ENCODE measurements around the gene CD47.

Gene CD47

DNA sequence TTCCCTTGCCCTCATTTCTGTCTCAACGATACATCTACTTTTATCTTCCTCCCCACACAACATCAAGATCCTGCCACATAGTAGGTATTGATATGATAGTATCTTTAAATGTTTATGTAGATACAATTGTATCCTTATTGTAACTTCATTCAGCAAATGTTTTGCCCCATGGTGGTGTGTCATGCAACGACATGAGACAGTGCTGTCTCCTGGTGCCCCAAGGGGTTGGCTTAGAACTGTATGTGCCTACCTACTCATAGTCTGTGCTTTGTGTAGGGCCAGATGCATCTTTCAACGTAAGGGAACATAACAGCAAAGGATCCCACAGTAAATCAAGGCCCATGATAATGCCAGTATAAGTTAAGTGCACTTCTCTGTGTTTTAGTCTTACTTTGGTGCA, 2.8 kb upstream of the CD47 start:
- DNase-seq = no peak
- intact Hi-C loops (cut with DNase I) = loop anchor here (2.0 to 5.0 kb wide), 2 partner anchors 129 to 166 kb away; partner anchors contain the start of gene IFT57

DNA sequence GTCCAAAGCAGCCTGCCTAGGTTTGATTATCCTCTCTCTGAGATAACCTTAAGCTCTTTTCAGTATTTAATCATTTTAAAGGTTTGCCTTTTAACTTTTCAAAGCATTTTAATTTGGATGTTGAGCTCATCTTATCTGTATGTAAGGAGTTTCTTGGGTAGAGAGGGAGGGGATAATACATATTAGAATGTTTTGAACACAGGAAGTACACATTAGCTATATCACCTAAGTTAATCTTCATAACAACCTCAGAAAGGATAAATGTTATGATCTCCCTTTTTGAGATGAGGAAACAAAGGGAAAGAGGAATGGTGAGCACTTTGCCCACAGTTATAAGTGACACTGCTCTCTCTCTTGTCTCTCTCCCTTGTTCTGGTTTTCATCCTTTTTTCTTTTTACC, 2.2 kb upstream of the CD47 start:
- DNase-seq = no peak
- intact Hi-C loops (cut with DNase I) = loop anchor here (2.0 to 5.0 kb wide), 2 partner anchors 130 to 166 kb away; partner anchors contain the start of gene IFT57

DNA sequence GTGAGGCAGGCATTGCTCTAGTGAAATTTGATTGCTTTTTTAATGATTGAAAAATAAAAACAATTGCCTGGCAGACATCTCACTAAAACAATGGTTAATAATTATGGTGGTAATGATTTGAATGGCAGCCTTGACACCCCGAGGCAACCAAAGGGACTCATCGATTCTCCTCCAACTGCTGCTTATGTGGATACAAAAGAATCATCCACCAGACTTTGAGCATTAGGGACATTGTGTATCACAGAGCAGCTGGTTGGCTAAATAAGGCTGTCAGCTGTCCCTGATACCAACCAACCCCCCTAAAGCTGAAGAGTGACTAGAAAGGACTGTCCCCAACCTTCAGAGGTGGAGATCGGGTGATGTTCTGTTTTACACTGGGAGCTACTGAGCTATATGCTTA, 1.7 kb upstream of the CD47 start:
- no peak for DNase-seq
- intact Hi-C loops (cut with DNase I) = loop anchor here (2.0 to 5.0 kb wide), 2 partner anchors 130 to 165 kb away; partner anchors contain the start of gene IFT57

DNA sequence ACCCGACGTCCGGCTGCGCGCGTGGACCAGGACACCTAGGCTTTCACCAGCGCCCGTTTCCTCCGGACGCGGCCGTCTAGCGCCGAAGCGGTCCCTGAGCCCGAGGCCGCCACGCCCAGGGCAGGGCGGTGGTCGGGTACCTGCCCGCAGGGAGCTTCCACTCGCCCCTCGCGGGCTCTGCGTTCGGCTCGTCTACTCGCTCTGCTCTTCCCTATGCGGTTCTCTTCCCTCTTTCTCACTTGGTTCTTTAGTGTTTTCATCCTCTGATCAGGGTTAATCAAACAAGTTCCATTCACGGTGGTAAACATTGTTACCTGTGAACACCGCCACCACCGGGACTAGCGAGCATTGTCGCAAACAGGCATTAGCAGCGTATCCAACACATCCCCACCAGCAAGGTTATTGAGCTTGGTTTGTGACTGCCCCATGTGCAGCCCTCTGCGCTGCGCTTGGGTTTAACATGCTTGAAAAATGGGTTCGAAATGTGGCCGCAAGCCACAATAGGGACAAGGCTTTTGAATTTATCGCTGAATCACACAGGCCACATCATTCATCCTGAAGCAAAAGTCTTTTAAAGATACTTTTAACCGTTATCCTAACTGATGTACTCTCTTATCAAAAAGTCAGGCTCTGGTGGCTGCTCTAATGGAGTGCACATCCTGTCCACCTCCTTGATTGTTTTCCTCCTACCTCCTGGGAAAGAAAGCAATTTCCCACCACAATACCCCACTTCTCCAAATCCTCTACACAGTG, 843 bp upstream of the CD47 start:
- peak in 1 of 10 donors; percentile 71 for DNase-seq
- intact Hi-C loops (cut with DNase I) = loop anchor here (2.0 to 5.0 kb wide), 2 partner anchors 131 to 164 kb away; partner anchors contain the start of gene IFT57

DNA sequence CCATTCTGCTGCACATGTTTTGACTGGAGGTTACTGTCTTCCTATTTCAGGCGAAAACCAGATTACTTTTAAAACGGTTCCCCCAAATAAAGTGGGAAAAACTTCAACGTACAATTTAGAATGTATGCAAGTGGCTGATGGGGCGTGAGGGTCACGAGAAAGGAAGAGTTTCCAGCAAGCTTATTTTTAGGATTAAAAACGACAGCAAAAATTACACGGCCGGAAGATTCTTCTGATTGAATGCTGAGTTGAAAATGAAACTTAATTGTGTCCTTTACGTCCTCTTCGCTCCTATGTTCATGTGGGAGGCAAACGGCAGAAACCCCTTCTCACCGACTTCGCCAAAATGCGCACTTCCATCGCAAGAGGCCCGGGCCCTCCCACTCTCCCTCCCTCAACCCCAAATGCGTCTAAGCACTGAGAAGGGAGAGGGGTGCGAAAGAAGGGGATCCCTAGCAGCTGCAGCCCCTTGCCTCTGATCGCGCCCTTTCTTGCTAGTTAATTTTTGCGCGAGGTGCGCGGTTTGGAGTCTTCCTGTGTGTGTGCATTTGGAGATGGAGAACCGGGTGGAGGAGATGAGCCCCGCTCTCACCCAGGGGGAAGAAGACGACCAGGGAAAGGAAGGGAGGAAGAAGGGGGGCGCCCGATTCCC, 656 bp downstream of the CD47 start:
- DNase-seq = peak in 9 of 10 donors; percentile 31 to 88 (median 37)
- intact Hi-C loops (cut with DNase I) = loop anchor here (5.0 kb wide), 1 partner anchor 163 kb away; no protein-coding TSS in a partner anchor

DNA sequence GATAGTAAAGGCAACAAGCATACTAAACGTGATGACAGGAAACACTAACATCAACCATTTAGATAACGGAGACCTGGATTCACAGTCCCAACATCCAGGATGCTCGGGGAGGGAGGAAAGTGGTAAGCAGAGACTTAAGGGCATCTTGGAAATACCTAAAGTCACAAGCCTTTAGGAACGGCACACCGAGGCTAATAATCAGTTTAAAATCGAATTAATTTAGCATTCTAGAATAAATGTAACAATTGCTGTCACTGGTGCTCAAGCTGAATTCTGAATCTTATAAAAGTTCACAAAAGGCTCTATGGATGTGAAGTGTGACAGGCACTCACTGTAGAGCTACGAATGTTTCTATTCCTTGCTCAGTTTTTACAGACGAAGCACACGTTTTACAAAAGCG, 1.3 kb downstream of the CD47 start:
- intact Hi-C loops (cut with DNase I) = no loop called here
- no peak for DNase-seq

- intact Hi-C loops (cut with DNase I) = no loop called here
- DNase-seq = no peak
Observed at GRCh38 chr3:108088697-108089096, 2.1 kb downstream of the CD47 start.

GRCh38 chr3:108088146-108088545, 2.7 kb downstream of the CD47 start:
- intact Hi-C loops (cut with DNase I) = no loop called here
- no peak for DNase-seq

- DNase-seq = no peak
- intact Hi-C loops (cut with DNase I) = no loop called here
Observed at GRCh38 chr3:108086653-108087052, 4.2 kb downstream of the CD47 start.

DNA sequence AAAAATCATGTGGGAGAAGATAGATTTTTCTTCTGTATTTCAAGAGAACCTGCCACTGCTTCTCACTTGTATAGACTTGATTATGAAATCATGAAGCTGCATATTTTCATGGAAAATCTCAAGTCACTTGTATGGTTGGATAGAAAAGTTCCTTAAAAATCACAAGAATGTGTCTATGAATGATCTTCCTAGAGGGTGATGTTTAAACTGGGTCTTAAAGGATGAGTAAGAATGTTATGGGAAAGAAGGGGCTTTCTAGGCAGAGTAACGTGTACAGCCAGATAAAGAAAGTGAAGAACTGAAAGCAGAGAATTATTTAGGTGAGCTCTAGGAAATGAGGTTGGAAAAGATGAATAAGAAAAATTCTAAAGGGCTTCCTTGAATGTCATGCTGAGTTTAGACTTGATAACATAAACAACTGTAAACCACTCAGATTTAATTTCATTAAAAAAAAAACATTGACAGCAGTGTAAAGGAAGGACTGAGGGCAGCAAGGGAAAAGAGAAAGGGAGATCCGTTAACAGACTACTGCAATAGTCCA, 5.0 kb downstream of the CD47 start:
- intact Hi-C loops (cut with DNase I) = no loop called here
- DNase-seq = no peak

DNA sequence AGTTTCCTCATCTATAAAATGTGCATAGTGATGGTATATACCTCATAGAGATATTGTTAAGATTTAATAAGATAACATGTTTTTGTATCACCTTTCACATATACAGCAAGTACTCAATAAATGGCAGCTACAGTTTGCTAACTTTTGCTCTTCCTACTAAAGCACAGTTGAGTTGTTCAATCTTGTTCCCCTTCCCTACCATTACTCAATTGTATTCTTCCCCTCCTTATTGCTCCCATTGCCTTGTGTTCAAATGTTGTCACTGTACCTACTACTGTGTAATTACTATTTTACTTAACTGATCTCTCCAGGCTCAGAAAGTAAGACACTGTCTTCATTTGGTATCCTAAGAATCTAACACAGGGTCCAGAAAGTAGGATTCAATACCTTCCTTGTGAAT, 5.5 kb downstream of the CD47 start:
- DNase-seq = no peak
- intact Hi-C loops (cut with DNase I) = no loop called here

- DNase-seq = no peak
- intact Hi-C loops (cut with DNase I) = no loop called here
Observed at GRCh38 chr3:108079877-108080276, 11.0 kb downstream of the CD47 start.

DNA sequence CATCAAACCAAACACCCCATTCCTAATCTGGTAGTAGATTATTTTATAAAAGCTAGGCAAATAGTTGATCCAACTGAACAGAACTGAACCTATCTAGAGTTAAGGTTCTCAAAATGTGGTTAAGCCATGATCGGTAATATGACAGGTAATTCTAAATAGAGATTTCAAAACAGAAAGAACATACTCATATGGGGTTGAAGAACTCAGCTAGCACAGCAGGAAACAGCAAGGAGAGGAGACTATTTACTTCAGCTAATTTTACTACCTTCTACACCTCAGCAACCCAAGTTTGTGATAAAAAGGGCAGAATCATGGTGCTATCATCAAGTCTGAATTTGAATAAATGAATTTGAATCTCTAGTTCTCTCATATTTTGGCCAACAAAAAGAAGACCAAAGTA, 11.8 kb downstream of the CD47 start:
- intact Hi-C loops (cut with DNase I) = no loop called here
- no peak for DNase-seq

DNA sequence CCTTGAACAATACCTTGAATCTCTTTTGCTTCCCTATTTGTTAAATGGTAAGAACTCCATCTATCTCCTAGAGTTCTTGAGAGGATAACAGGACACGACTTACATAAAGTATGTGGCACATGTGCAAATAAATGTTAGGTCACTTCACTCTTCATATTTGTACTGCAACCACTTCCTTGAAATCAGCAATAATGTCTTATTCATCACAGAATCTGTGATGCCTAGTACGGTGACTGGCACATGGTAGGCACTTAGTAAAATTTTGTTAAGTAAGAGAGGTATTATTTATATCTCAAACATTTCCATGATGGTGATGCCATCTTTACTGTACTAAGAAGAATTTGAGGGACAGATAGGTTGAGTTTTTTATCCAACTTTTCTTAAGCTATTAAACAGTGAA, 14.3 kb downstream of the CD47 start:
- intact Hi-C loops (cut with DNase I) = no loop called here
- DNase-seq = no peak

DNA sequence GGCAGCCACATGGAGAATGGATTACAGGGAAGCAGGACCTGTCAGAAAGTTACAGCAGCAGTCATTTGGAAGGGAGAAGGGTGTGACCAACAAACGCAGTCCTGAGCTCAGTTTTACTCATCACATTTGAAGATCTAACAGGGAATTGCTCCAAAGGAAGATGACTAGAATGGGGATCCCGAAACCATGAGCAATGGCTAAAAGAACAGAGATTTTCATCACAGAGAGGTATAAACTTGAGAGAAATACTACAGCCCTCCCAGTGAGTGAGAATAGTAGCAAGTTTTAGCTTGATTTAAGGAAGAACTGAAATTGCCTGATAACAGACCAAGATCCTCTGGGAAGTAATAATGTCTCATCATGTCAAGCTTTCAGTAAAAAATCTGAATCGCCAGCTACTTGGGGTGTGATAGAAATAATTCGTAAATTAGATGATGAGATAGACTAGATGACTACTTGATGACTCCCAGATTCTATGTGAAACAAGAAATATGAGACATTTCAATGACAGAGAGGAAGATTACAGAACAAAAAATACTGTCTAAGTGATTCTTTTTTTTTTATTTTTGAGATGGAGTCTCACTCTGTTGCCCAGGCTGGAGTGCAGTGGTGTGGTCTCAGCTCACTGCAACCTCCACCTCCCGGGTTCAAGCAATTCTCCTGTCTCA, 16.9 kb downstream of the CD47 start:
- DNase-seq = no peak
- intact Hi-C loops (cut with DNase I) = no loop called here

- DNase-seq = no peak
- intact Hi-C loops (cut with DNase I) = no loop called here
Observed at GRCh38 chr3:108071368-108071767, 19.5 kb downstream of the CD47 start.

DNA sequence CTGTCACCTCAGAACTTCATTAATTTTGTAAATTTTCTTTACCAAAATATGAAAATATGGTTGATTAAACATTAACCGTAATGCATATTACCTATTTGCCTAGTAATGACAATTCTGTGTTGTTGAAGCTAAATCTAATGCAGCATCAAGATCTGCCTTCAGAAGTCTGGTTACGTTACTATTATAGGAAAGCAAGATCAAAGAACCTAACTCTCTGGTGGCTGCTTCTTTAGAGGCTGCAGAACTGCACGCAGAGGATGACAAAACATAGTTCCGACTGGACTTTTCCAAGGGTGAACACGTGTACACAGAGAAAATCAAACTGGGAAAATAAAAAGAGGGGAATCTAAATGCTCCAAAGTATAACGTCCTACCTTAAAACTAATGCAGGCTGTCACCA, 20.5 kb downstream of the CD47 start:
- DNase-seq = no peak
- intact Hi-C loops (cut with DNase I) = no loop called here

DNA sequence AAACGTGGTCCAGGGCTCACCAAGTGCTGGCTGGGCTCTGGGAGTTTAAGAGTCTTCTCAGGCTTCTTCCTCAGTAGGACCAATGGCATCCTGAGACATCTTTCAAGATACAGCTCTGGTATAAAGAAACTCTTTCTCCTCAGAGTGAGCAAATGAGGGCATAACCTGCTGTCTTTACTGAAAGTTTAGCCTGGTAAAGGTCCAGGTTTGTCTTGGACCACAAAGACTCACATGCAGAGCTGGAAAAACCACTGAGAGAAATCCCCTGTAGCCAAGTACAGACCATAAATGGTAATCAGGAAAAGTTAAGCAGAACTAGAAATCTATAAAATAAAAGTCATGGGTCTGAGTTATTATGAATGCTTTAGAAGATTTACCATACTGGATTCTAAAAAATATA, 23.1 kb downstream of the CD47 start:
- intact Hi-C loops (cut with DNase I) = no loop called here
- no peak for DNase-seq

- no peak for DNase-seq
- intact Hi-C loops (cut with DNase I) = no loop called here
Observed at GRCh38 chr3:108065096-108065495, 25.7 kb downstream of the CD47 start.

- intact Hi-C loops (cut with DNase I) = no loop called here
- no peak for DNase-seq
Observed at GRCh38 chr3:108064293-108064887, 26.4 kb downstream of the CD47 start.

GRCh38 chr3:108062051-108062450, 28.8 kb downstream of the CD47 start:
- DNase-seq = no peak
- intact Hi-C loops (cut with DNase I) = no loop called here
